ENCODE results near the gene ASL.
"Not testable (repeated sequence)": the region's sequence is repeated elsewhere in the genome, so short reads cannot be mapped to it uniquely, and the experiment has no call there.

The ASL gene

DNA sequence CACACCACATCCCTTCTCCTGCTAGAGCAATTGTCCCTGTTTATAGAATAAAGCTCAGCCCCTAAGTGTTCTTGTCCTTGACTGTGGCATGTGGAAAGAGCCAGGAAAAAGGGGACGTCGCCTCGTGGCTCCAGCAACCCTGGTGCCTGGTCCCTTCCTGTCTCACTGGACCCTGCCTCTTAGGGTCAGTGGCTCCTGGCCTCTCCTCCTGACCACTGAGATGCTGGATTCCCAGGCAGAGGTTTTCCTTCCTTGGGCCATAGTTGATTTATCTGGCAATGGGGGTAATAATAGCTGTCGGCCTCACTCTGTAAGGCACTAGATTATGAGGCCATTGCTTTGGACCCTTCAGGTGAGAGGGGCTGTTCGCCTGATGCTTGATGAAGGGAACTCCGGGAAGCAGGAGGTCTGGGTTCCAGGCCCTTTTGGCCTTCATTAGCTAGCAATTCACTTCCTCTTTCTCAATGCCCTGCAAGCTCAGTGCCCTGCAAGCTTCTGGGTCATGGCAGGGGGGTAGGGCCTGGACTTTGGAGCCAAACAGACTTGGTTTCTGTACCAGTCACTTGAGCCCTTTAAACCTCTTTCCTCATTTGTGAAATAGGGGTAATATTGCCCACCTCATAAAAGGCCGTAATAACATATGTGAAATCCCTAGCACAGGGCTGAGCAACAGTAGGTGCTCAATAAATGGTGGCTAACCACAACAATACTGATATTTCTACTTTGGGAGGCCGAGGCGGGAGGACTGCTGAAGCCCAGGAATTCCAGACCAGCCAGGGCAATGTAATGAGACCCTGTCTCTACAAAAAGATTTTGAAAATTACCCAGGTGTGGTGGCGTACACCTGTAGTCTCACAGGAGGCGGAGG, 1.1 kb downstream of the ASL start:
- DNase-seq, result no peak

DNA sequence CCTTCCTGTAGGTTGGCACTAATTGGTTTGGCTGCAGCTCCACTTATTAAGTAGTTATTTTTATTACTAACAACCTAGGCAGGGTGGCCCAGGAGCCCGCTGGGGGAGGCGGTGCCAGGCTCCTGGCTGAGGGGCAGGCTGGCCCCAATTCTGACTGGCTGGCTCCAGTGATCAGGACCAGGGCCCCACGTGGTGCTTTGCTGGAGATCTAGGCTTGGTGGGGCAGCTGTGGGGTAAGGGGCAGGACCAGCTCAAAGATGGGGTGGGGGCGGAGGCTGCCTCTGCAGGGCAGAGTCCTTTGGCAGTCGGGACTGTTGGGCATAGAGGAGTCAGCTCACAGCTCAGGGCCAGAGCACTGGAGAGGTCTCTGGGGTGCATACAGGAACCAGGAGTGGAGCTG, 2.4 kb downstream of the ASL start:
- DNase-seq, result no peak

- DNase-seq, result no peak
These were observed 6.5 kb downstream of the ASL start for GRCh38 chr7:66082083-66082482.

DNA sequence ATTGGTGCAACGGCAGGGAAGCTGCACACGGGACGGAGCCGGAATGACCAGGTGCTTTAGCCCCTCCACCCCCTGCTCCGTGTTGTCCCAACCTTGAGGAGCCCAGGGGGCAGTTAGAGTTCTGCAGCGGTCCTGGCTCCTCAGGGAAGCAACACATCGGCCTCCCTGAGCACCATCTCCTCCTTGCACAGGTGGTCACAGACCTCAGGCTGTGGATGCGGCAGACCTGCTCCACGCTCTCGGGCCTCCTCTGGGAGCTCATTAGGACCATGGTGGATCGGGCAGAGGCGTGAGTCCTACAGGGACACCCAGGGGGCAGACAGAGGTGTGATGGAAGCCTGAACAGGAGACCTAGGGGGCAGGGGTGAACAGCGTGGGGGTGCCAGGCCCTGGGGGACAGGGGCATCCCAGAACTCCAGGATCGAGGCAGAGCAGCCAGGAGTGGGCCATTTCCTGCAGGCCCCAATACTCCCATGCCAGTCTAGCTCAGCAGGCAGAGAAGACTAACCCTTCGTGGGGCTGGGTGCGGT, 7.3 kb downstream of the ASL start:
- DNase-seq, result no peak

- no peak for DNase-seq
These were observed 8.1 kb downstream of the ASL start for GRCh38 chr7:66083677-66084076.

GRCh38 chr7:66088861-66089838, 13.5 kb downstream of the ASL start:
- DNase-seq, result no peak

- DNase-seq, result no peak
These were observed 17.0 kb downstream of the ASL start for GRCh38 chr7:66092654-66093053.

GRCh38 chr7:66095010-66095409, 19.4 kb downstream of the ASL start:
- DNase-seq, result no peak

- no peak for DNase-seq
These were observed 23.6 kb downstream of the ASL start for GRCh38 chr7:66099232-66099550.

DNA sequence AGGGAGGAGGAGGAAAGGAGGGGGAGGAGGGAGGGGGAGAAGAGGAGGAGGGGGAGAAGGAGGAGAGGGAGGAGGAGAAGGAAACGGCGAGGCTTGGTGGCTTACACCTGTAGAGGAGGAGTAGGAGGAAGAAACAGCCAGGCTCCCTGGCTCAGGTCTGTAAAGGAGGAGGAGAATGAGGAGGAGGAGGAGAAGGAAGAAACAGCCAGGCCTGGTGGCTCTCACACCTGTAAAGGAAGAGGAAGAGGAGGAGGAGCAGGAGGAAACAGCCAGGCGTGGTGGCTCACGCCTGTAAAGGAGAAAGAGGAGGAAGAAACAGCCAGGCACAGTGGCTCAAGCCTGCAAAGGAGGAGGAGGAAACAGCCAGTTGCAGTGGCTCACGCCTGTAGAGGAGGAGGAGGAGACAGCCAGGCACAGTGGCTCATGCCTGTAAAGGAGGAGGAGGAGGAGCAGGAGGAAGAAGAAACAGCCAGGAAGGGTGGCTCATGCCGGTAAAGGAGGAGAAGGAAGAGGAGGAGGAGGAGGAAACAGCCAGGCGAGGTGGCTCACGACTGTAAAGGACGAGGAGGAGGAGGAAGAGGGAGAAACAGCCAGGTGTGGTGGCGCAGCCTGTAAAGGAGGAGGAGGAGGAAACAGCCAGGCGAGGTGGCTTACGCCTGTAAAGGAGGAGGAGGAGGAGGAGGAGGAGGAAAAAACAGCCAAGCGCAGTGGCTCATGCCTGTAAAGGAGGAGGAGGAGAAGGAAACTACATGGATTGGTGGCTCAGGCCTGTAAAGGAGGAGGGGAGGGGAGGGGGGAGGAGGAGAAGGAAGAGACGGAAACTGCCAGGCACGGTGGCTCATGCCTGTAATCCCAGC, 24.2 kb downstream of the ASL start:
- DNase-seq, result no peak

GRCh38 chr7:66100408-66101050, 24.9 kb downstream of the ASL start:
- no peak for DNase-seq

DNA sequence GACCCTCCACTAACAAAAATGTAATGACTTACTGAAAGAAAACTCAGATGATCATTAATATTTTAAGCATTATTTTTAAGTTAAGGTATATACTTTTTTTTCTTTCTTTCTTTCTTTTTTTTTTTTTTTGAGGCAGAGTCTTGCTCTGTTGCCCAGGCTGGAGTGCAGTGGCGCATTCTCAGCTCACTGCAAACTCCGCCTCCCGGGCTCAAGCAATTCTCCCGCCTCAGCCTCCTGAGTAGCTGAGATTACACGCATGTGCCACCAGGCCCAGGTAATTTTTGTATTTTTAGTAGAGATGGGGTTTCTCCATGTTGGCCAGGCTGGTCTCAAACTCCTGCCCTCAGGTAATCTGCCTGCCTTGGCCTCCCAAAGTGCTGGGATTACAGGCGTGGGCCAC, 26.5 kb downstream of the ASL start:
- DNase-seq, result not testable (repeated sequence)

GRCh38 chr7:66103994-66104393, 28.4 kb downstream of the ASL start:
- not testable (repeated sequence) for DNase-seq

- no peak for DNase-seq
These were observed 29.7 kb downstream of the ASL start for GRCh38 chr7:66105263-66105748.

GRCh38 chr7:66108410-66108809, 32.8 kb downstream of the ASL start:
- not testable (repeated sequence) for DNase-seq

- no peak for DNase-seq
These were observed 35.2 kb downstream of the ASL start for GRCh38 chr7:66110856-66111255.

DNA sequence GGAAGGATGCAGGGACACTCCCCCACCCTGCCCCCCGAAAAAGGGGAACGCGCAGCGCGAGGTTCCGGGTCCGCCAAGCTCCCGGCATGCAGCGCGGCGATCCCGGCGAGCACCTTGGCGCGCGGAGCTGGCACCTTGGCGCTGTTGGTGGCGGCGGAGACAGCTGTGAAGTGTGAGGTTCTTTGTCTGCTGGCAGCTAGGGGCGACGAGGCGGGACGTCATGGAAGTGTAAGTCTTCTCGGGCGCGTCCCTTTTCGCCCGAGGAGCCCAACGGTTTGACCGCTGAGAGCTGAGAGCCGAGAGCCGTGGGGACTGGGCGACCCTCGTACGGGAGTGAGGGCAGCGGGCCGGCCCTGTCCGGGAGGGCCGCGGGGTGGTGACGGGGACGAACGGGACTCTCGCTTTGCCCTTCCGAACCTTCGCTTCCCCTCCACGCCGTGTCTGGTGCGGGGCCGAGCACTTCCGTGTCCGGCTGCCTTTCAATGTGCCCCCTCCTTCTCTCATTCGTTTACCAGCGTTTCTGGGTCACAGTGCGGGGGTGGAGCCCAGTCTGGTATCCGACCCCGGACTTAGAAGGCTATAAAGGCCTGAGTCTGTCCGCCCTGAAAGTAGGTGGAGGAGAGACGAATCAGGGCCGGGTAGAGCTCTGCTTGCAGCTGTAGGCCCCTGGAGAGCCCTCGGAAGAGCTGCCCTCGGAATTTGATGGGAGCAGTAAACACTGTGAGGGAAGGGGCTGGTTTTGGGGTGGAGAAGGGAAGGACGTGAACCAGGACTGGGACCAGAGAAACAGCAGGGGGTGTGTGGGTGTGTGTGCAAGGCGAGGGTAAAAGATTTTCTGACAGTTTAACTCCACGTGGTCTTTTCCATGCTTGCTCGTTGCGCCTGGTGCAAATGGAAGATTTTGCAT, 39.4 kb downstream of the ASL start, which contains the start of gene CRCP:
CRCP (plus strand) TSS at position 105 of the 907 bp plus-strand sequence; CDS start at position 221, 116 bp downstream.
- DNase-seq, result peak; percentile 24

DNA sequence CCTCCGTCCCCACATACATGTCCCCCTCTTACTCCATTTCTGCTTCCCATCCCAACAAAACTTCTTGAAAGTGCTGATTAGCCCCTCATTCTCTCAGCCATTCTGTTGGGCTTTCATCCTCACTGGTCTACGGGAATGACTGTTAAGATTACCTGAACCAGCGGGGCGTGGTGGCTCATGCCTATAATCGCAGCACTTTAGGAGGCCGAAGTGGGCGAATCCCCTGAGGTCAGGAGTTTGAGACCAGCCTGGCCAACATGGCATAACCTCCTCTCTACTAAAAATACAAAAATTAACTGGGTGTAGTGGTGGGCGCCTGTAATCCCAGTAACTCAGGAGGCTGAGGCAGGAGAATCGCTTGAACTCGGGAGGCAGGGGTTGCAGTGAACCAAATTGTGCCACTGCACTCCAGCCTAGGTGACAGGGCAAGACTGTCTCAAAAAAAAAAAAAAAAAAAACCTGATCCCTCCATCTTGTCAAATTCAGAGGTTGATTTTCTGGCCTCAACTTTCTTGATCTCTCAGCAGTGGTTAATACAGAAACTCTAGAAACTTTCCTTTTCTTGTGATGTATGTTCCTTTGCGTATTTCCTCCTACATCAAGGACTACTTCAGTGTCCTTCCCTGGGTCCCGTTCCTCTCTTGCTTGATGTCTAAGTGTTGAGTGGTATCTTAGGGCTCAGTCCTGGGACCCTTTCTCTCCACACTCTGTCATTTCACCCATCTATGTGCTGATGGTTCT, 41.2 kb downstream of the ASL start:
- not testable (repeated sequence) for DNase-seq

- no peak for DNase-seq
These were observed 43.0 kb downstream of the ASL start for GRCh38 chr7:66118603-66119002.

Data from NCI-H187 treated with DMSO at 0.1 percent for 48 hours (cell line).